B cell (primary cell): ENCODE data around the gene B3GALT6. TPM values are rescaled to one million over a fixed set of nuclear protein-coding genes. Genes with fewer than 3 reads are reported as not detected.

Experiments used
- ATAC-seq: fragments of 200-7000 bp; cut with Tn5 transposase; one replicate; pipeline ENCODE4 v1.10.0; 2021; ENCODE audit warnings: low read depth, mild to moderate bottlenecking, moderate number of reproducible peaks, moderate library complexity
- CTCF ChIA-PET: fragments of 350-600 bp; sonication (Branson Sonifier 250); formaldehyde crosslinking; loops from one replicate; lab custom pipeline; 2021; ENCODE audit warnings: antibody characterized with exemption, inconsistent platforms; lab: Charles Lee
- POLR2A ChIA-PET: fragments of 350-600 bp; sonication (Branson Sonifier 250); formaldehyde crosslinking; loops from one replicate; lab custom pipeline; 2021; ENCODE audit warnings: antibody characterized with exemption; lab: Charles Lee
- DNase-seq: peaks from one replicate; pipeline ENCODE4 v3.0.0; 2013
- H2AFZ ChIP-seq: 2 replicates; pipeline ENCODE4 v1.6.1; 2012; ENCODE audit warnings: mild to moderate bottlenecking, low read depth, low read length; ENCODE audit not compliant: insufficient read depth, poor library complexity, severe bottlenecking
- H3K27ac ChIP-seq, 2 donors: 1 replicate in 1 of 2; 2 replicates in 1 of 2; pipeline ENCODE4 v1.5.1; 2012 to 2013; ENCODE audit warnings: low read length in 2 of 2, mild to moderate bottlenecking in 2 of 2, moderate library complexity in 1 of 2
- H3K27me3 ChIP-seq, 4 experiments: fragments of 200-600 bp in 1 of 4; sonication (generic) in 1 of 4; replicated peaks in 1 of 4; 1 replicate in 2 of 4; 2 replicates in 2 of 4; pipeline versions ENCODE4 v1.6.1 to v1.7.0; 2013 to 2016; ENCODE audit warnings: low read length in 3 of 4, mild to moderate bottlenecking in 2 of 4, mixed read lengths in 1 of 4, moderate library complexity in 1 of 4; ENCODE audit not compliant: insufficient read depth in 4 of 4, control insufficient read depth in 3 of 4; ENCODE audit errors: control extremely low read depth in 1 of 4
- H3K36me3 ChIP-seq, 2 experiments: replicated peaks in 1 of 2; 1 replicate in 1 of 2; 2 replicates in 1 of 2; pipeline versions ENCODE4 v1.6.1 to v1.7.1; 2013; ENCODE audit warnings: low read length in 1 of 2; ENCODE audit not compliant: insufficient read depth in 2 of 2, control insufficient read depth in 1 of 2; ENCODE audit errors: control extremely low read depth in 1 of 2, extremely low read depth in 1 of 2
- H3K4me1 ChIP-seq, 2 donors: fragments of 200-600 bp in 1 of 2; sonication (generic) in 1 of 2; 1 replicate in 1 of 2; 2 replicates in 1 of 2; pipeline versions ENCODE4 v1.5.1 to v1.6.1; 2013 to 2017; ENCODE audit warnings: low read length in 2 of 2; ENCODE audit not compliant: control insufficient read depth in 2 of 2, insufficient read depth in 2 of 2
- H3K4me2 ChIP-seq: replicated peaks from 2 replicates; pipeline ENCODE3; 2012; ENCODE audit warnings: mild to moderate bottlenecking, low read depth, low read length; ENCODE audit not compliant: poor library complexity, severe bottlenecking
- H3K4me3 ChIP-seq, 5 experiments: fragments of 200-600 bp in 1 of 5; sonication (generic) in 1 of 5; 1 replicate in 3 of 5; 2 replicates in 2 of 5; pipeline versions ENCODE4 v1.5.1 to v1.7.0; 2011 to 2016; ENCODE audit warnings: low read length in 4 of 5, mild to moderate bottlenecking in 4 of 5, low read depth in 2 of 5, control low read depth in 1 of 5, moderate library complexity in 1 of 5; ENCODE audit not compliant: insufficient read depth in 1 of 5; ENCODE audit errors: control extremely low read depth in 1 of 5, extremely low read depth in 1 of 5
- H3K79me2 ChIP-seq: fragments of 200-600 bp; sonication (generic); one replicate; pipeline ENCODE4 v1.6.0; 2016; ENCODE audit warnings: low read length; ENCODE audit not compliant: control insufficient read depth, insufficient read depth
- H3K9ac ChIP-seq: fragments of 200-600 bp; sonication (generic); 2 replicates; pipeline ENCODE4 v1.6.1; 2017; ENCODE audit warnings: mild to moderate bottlenecking, low read length, moderate library complexity
- H3K9me3 ChIP-seq, 3 donors: one replicate each; pipeline versions ENCODE4 v1.6.1 to v1.7.1; 2013; ENCODE audit warnings: low read length in 2 of 3; ENCODE audit not compliant: control insufficient read depth in 2 of 3, insufficient read depth in 1 of 3; ENCODE audit errors: control extremely low read depth in 1 of 3
- H4K20me1 ChIP-seq: 2 replicates; pipeline ENCODE4 v1.6.0; 2012; ENCODE audit warnings: mild to moderate bottlenecking, low read length; ENCODE audit not compliant: insufficient read depth, control insufficient read depth, poor library complexity, severe bottlenecking
- H3K27ac Mint-ChIP-seq: one replicate; pipeline ENCODE4 v1.8.0; 2021; ENCODE audit warnings: mixed read lengths
- H3K27me3 Mint-ChIP-seq: one replicate; pipeline ENCODE4 v1.8.0; 2021; ENCODE audit warnings: mixed read lengths
- H3K4me1 Mint-ChIP-seq: one replicate; pipeline ENCODE4 v1.8.0; 2021; ENCODE audit warnings: mixed read lengths
- H3K4me3 Mint-ChIP-seq: one replicate; pipeline ENCODE4 v1.8.0; 2021; ENCODE audit warnings: mixed read lengths
- H3K9me3 Mint-ChIP-seq: one replicate; pipeline ENCODE4 v1.8.0; 2022; ENCODE audit warnings: mixed read lengths; ENCODE audit not compliant: insufficient read depth
- EZH2 ChIP-seq: IDR thresholded peaks from 2 replicates; pipeline ENCODE4 v1.6.1; 2012; ENCODE audit warnings: borderline replicate concordance, low read depth, mild to moderate bottlenecking, moderate library complexity, low read length; ENCODE audit not compliant: insufficient read depth, poor library complexity, severe bottlenecking
- WGBS: methylation state at CpG from one replicate; pipeline ENCODE4 v1.1.5; 2013; ENCODE audit warnings: missing lambda C conversion rate; ENCODE audit not compliant: insufficient coverage; 5-methylcytosine and 5-hydroxymethylcytosine counted together
- intact Hi-C: fragments of 100-400 bp; cut with micrococcal nuclease; formaldehyde crosslinking; loops from one replicate; pipeline ENCODE4 v1.10.0; 2022
- polyA plus RNA-seq: library from polyadenylated mRNA; depleted of rRNA; stranded (reverse); fragments of >200 nt; gene quantifications from 2 replicates; pipeline ENCODE4 v1.2.3, GENCODE V29; 2012
- total RNA-seq, 2 donors: library from RNA; stranded (reverse); fragments of 120-200 nt in 1 of 2; gene quantifications; 1 replicate in 1 of 2; 2 replicates in 1 of 2; pipeline versions ENCODE4 v1.2.3 to v1.2.4, GENCODE V29; 2013 to 2022
- TF ChIP-seq, protein P1 (sequence below): fragments of 200-600 bp; IDR thresholded peaks from one replicate; pipeline ENCODE4 v1.8.0; 2022; ENCODE audit warnings: antibody characterized with exemption, mild to moderate bottlenecking

Gene B3GALT6
- total and polyA plus RNA-seq, 2 donors (not counting 1 experiment from before 2014, with no cell fraction given): 5.9 to 21.0 TPM

GRCh38 chr1:1215080-1215676 lies 16.9 kb upstream of the B3GALT6 start:
- peak overlapping the region; percentile 77 for H3K4me2 ChIP-seq
- Mint-ChIP-seq H3K9me3 (no peaks in the 10 kb centered on the region), H3K27ac (peak overlapping the region; percentile 37), H3K4me1 (peaks cover 25% of the 10 kb centered on the region), H3K4me3 (no peak overlapping the region), H3K27me3 (no peaks in the 10 kb centered on the region)
- peaks cover 36 to 41% of the 10 kb centered on the region in 2 donors for H3K4me1 ChIP-seq
- H3K4me3 ChIP-seq: no peak overlapping the region
- H4K20me1 ChIP-seq: peaks cover 32% of the 10 kb centered on the region
- DNase-seq: no peak
- WGBS: 88% methylated on average over 4 of the region's 11 CpGs
- H2AFZ ChIP-seq: no peak overlapping the region
- peaks cover 0 to 25% of the 10 kb centered on the region in 2 experiments for H3K36me3 ChIP-seq
- ATAC-seq: peak; percentile 26
- peaks cover 0 to 11% (median 0%) of the 10 kb centered on the region in 3 donors for H3K9me3 ChIP-seq
- H3K79me2 ChIP-seq: peaks cover 3% of the 10 kb centered on the region
- CTCF ChIA-PET: interaction anchor here (0.9 to 1.9 kb wide), 3 partner anchors 12 to 93 kb away, joined by 3 to 11 read pairs (median 3); no protein-coding TSS in a partner anchor
- intact Hi-C loops: no loop called here
- no peak overlapping the region for H3K9ac ChIP-seq
- POLR2A ChIA-PET: interaction anchor here (0.6 kb wide), 1 partner anchor 89 kb away, joined by 3 read pairs; no protein-coding TSS in a partner anchor
- TF ChIP-seq EZH2: no peak
- TF ChIP-seq, protein P1, sequence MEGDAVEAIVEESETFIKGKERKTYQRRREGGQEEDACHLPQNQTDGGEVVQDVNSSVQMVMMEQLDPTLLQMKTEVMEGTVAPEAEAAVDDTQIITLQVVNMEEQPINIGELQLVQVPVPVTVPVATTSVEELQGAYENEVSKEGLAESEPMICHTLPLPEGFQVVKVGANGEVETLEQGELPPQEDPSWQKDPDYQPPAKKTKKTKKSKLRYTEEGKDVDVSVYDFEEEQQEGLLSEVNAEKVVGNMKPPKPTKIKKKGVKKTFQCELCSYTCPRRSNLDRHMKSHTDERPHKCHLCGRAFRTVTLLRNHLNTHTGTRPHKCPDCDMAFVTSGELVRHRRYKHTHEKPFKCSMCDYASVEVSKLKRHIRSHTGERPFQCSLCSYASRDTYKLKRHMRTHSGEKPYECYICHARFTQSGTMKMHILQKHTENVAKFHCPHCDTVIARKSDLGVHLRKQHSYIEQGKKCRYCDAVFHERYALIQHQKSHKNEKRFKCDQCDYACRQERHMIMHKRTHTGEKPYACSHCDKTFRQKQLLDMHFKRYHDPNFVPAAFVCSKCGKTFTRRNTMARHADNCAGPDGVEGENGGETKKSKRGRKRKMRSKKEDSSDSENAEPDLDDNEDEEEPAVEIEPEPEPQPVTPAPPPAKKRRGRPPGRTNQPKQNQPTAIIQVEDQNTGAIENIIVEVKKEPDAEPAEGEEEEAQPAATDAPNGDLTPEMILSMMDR: no peak
- peaks cover 0 to 15% (median 5%) of the 10 kb centered on the region in 4 experiments for H3K27me3 ChIP-seq
- peak overlapping the region in 1 of 2 donors; percentile 10 for H3K27ac ChIP-seq
